ENCODE measurements around the gene NXPH2. TPM values are rescaled to one million over a fixed set of nuclear protein-coding genes. Genes with fewer than 3 reads are reported as not detected.
"Not testable (repeated sequence)": the region's sequence is repeated elsewhere in the genome, so short reads cannot be mapped to it uniquely, and the experiment has no call there.

The NXPH2 gene
- total RNA-seq, 1 donor from 2014 or later, result not detected

DNA sequence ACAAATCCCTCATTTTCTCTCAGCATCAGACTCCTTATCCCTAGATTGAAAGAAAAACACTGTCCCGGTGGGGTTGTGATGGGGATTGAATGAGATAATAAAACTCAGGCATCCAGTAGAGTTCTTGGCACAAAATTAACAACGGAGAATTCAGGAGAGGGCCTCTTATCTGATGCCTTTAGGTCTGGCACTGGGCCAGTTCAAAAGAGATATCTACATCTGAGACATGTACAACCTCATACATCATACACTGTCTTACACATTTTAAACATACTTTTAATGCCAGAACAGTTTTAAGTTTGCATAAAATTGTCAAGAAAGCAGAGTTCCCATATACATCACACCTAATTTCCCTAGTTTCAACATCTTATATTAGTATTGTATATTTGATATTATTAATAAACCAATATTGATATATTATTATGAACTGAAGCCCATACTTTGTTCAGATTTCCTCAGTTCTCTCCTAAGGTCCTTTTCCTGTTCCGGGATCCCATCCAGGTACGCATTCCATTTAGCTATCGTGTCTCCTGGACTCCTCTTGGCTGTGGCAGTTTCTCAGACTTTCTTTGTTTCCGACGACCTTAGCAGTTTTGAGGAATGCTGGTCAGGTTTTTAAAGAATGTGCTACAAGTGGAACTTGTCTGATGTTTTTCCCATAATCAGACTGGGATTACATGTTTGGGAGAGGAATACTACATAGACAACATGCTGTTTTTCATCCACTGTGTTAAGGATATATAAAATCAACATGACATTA, 27.8 kb downstream of the NXPH2 start:
- no peak for ATAC-seq

DNA sequence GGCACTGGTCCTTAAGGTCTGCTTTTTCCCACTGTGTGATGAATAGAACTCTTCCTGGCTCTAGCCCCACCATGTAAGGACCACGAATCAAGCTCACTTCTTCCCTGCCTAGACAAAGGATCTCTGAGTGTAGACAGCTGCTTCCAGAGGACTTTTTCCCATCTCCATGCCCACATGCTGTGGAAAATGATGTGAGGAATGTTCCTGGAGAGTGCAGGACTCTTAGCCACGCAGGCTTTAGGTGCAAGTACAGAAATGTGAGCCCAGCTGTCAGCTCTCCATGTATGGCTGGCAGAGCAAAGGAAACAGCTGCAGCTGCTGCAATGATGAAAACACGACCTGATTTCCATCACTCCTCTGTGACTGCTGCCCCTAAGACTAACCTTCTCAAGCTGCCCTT, 35.5 kb downstream of the NXPH2 start:
- ATAC-seq, result no peak

DNA sequence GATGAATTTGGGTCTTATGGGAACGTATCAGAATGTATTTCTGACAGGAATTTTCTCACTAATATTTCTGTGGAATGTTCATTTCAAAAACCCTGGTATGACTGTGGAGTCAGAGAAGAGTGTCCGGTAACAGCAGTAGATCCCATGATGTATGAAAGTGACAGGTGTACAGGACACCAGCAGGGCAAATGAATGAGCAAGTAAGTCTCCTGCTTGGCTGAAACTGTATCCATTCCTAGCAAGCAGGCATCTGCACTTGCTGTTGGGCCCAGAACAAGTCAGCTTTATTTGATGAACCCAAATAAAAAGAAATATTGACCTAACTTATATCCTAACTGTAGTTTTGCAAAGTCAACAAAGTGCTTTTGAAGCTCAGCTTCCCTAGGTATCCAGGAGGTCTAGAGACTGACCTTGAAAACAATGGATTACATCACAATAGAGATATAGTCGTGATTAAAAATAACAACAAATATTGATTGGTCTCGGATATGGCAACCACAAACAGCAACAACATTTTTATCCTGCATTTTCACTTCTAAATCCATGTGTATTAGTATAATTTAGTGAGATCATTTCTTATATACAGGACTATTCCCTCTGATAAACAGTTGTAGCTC, 37.6 kb downstream of the NXPH2 start:
- no peak for ATAC-seq

DNA sequence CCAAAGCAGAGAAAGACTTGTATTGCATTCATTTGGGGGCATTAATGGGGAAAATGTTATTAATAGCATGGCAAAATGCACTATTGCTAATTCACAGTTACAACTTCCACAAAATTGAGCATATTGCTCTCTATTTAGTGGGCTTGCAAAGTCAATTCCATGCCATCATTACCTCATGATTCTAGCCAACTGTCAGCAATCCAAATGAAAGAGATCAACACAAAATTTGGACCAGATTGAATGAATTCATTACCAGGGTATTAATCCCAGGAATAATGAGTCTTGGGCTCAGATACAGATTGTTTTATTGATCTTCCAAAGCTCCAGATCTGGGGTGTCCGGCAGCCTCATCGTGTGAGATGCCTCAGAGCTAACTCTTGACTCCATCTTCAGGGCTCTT, 38.3 kb downstream of the NXPH2 start:
- ATAC-seq, result no peak

DNA sequence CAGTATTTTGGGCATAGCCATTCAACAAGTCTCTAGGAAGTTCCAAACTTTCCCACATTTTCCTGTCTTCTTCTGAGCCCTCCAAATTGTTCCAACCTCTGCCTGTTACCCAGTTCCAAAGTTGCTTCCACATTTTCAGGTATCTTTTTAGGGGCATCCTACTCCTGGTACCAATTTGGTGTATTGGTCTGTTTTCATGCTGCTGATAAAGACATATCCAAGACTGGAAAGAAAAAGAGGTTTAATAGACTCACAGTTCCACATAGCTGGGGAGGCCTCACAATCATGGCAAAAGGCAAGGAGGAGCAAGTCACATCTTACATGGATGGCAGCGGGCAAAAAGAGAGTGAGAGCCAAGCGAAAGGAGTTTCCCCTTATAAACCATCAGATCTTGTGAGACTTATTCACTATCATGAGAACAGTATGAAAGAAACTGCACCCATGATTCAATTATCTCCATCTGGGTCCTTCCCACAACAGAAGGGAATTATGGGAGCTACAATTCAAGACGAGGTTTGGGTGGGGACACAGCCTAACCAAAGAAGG, 43.1 kb downstream of the NXPH2 start:
- ATAC-seq, result not testable (repeated sequence)

DNA sequence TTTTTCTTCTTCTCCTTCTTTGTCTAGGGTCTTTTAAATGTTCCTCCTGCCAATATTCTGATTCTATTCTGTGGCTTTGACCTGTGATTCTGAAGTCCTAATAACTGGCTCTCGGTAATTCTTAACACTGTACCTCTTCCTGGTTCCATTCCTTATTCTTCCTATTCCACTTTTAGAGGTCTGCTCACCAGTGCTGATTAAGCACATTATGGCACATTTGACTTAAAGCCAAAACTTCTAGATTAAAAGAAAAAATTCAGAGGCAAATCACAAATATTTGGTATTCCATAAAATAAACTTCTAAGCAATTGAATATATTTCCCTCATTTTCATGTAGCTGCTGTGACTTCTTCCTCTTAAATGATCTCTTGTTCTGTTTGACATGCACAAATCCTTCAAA, 47.5 kb downstream of the NXPH2 start:
- ATAC-seq, result no peak

DNA sequence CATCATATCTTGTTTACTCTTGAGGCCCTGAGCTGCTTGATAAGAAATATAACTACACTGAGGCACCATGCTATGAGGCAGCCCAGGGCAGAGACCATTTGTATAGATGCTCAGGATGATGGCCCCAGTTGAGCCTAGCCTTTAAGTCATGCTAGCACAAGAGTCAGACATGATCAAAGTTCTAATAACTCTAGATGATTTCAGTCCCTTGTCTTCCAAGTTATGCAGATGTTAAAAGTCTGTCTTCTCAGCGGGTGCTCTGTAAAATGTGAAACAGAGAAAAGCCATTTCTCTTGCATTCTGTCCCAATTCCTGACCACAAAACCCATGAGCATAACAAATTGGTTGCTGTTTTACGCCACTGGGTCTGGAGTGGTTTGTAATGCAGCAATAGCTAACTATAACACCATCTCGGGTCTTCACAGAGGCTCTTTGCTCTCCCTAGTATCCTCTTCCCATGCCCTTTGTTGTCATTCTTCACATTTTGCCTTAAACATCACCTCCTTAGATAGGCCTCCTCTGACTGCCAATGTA, 49.6 kb downstream of the NXPH2 start:
- ATAC-seq, result no peak

DNA sequence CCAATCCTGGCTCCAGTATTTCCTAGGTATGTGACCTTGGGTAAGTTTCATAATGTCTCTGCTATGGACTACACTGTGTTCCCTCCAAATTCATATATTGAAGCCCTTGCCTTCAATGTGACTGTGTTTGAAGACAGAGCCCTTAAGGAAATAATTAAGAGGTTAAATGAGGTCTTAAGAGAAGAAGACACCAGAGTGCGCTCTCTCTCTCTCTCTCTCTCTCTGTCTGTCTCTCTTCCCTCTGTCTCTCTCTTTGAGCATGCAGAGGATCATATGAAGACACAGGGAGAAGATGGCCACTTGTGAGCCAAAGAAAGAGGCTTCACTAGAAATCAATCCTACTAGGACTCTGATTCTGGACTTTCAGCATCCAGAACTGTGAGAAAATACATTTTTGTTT, 52.2 kb downstream of the NXPH2 start:
- no peak for ATAC-seq

DNA sequence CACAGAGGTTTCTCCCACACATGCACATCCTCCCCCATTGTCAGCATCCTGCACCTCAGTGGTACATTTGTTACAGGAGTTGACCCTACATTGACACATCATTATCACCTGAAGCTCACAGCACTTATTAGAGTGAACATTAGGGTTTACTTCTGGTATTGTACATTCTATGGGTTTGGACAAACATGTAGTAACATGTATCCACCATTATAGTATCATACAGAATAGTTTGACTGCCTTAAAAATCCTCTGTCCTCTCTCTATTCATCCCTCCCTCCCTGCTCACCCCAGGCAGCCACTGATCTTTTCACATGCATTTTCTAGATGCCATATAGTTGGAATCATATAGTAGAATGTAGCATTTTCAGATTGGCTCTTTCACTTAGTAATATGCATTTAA, 53.5 kb downstream of the NXPH2 start:
- ATAC-seq, result no peak

DNA sequence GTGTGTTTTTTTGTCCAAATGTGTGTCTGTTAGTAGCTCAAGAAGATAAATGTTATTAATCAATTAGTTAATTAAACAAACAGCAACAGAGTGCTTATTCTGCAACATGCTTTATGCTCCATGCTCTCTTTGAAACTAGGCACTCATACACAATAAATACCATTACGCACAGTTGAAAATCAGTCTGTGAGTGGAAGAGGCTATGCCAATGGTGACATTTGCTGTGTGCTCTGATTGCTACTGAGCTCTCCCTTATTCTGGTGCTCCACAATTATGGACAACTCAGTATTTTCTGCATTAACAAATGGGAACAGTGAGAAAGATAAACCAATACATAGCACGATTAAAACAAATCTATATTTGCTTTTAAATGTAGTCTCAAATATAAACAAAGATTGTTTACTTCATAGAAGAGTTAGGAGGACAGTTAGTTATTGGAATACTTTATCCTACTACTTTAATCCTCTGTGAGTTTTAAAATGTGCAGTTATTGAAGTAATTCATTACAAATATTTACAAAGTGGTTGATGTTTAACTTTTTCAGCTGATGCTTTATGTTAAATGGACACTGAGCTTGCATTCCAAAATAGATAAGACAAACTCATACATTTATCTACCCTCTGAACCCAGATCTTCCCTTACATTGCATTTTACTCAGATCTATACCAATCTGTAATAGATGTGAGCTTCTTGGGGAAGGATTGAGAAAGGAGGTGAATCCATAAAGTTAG, 55.3 kb downstream of the NXPH2 start:
- no peak for ATAC-seq

DNA sequence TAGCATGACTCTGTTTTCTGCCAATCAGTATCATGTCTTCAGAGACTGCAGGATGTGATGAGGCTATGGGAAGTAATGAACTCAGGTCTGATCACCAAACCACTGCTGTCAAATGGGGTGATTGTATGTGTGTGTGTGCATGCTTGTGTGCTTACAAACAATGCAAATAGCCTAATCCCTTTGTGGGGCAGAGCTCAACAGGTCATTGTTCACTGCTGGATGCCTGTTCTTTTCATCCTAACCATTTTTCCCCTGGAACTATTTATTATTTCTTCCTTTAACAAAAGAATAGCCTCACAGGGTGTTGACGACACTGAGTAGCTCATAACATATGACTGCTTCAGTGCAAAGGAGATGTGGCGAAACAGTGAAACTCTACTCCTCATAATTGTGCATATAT, 55.9 kb downstream of the NXPH2 start:
- ATAC-seq, result peak; percentile 32

DNA sequence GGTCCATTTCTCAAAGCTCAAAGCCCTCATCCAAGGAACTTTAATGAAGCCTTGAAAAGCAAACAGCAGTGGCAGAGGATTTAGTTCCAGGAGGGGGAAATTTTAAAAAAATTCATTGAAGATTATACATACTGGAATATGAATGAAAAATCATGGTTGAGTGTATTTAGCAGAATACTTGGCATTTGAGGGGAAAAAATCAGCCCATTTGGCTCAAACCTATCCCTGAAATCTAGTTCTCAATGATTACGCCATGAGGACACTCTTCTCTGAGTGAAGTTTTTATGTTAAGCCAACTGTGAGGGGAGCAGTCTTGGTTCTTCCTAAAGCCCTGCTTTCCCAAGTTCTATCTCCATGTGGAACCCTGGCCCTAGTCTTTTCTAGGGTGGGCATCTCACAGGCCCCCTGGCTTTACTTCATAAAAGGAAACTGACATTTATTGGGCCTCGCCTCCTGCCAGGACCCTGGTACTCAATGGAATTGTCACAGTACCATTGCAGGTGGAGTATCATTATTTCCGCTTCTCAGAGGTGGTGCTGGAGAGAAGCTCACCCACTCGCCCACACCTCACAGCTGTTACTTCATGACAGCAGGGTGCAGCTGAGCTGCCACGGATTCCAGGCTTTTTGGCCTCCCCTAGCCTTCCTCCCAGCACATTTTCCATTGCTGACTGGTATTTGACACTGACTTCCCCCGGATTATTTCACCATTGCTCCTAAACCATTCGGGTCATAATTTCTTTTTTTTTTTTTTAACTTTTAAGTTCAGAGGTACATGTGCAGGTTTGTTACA, 56.8 kb downstream of the NXPH2 start:
- no peak for ATAC-seq

DNA sequence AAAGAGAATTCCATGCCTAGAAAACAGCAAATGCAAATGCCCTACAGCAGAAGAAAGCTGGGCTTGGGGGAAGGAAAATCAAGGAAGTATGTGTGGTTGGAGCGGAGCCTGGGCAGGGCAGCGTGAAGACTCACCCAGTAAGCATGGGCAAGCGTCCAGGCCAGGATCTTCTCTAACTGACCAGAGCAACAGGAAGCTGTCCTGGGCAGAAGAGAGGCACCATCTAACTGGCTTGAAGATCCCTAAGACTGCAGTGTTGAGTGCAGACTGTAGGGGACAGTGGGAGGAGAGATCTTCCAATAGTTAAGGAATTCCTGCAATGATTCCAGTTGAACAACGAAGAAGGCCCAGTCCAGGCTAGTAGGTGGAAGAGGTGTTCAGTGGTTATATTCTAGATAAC, 57.9 kb downstream of the NXPH2 start:
- peak; percentile 28 for ATAC-seq

DNA sequence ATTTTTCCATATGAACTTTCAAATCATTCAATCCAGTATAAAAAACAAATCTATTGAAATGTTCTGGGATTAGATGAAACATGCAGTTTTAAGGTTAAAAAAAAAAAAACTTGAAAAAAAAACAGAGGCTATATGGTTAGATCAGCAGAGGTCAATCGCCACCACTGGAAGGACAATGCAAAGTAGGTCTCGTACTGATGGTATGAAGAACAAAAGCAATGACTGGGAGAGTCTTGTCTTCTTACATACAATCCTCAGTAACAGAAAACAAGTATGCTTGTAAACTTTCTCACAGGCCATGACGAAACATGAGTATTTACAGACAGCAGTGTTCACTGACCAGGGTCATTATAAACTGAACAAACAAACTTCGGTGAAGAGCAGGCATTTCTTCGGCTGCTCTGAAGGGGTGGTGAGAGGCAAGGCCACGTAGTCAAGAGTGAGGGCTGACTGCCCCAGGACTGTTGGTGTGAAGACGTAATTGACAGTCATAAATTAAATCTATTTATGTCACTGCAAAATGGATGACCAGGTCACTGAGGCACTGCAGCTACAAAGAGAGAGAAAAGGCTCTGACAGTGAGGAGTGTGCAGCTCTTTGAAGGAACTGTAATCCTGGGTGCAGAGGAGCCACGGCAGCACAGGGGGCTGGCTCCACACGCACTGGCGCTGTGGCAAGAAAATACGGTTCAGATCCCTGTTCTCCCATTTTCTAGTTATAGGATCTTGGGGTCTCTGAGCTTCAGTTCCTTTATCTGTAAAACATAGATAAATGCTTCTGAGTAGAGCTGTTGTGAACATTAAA, 60.0 kb downstream of the NXPH2 start:
- no peak for ATAC-seq

DNA sequence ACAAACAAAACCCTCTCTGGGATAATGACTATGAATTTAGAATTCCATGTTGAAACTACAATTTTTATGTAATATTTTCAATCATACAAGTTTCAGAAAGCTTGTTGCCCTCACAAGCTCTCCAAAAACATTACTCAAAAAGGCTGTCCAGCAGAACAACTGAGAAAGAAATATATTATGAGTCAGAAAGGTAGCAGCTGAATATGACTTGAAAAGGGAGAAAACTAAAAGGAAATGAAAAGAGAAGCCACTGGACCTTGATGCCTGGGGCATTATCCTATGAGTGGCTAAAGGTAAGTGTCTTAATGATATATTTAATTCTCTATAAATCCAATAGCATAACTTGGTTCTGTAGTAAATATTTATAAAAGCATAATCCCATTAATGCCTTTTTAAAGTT, 61.8 kb downstream of the NXPH2 start:
- no peak for ATAC-seq

DNA sequence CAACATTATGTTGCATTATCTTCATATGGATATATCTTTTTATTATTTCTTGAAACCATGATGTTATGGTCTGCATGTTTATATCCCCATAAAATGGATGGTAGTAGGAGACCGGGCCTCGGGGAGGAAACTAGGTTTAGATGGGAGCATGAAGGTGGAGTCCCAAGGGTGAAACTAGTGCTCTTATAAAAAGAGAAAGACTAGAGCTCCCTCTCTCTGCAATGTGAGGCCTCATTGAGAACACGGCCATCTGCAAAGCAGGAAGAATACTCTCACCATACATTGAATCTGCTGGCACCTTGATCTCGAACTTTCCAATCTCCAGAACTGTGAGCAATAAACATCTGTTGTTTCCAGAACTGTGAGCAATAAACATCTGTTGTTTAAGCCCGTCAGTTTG, 64.0 kb downstream of the NXPH2 start:
- ATAC-seq, result no peak

DNA sequence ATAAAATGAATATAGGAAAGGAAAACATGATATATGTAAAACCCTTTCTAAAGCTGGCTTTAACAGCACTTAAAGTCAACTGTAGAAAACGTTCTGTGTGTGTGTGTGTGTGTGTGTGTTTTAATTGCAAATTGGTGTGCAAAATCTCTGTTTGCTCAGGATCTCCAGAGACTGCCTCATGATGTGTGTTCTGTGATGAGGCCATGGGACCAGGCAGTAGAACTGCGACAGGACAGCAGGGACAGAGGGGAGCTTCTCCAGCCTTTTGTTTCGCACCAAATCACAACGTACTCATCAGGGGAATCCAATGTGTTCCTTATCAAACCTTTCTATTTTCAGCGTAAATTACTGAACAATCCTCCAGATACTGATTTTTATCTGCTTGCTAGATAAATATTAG, 66.7 kb downstream of the NXPH2 start:
- ATAC-seq, result no peak

DNA sequence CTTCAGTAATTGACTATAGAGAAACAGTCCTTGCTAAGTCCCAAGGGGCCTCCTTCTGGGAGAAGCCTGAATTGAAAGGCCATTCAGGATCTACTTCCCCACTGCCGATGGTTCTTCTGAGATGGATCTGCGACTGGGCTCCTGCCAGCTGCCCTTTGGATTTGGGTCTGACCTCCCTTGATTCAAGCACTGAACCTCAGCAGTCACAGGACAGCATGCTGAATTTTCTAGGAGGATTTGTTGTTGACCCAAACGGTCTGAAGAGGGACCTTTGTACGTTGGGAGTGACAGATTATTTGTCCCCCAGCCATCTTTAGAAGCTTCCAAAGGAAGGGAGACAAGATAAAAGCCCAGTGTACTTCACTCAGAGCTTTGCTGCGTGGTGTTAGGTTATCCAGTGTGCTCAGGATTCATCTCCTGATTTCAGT, 67.1 kb downstream of the NXPH2 start:
- no peak for ATAC-seq

DNA sequence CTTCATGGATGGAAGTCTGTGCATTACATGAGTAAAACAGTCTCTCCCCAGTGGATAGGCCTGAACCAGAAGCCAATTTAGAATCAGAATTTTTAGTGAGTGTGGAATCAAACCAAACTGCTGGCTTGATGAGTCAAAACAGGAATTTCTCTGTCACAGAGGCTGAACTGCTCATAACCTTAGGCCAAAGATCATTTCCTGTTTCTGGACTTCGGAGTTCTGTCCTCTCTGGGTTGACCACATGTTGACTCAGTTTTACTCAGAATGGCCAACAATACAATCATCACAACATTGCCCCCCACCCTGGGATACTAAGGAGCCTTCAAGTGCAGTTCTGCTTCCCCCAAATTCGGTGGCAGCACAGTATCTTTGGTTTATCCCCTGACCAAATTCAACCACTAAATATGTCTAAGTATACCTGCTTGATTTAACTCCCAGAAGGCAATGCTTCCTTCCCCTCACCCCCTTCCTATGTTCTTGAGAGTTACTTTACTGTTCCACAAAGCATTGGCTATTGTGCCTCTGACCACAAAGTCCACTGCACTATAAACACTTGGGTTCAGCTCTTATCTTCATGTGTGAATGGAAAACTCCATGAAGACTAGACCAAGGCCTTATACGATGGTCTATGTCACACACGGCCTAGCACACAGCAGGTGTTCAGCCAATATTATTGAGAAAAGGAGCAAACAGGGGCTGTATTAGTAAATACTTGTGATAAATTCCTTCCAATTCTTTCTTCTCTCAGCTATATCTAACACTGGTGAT, 67.8 kb downstream of the NXPH2 start:
- peak; percentile 42 for ATAC-seq

DNA sequence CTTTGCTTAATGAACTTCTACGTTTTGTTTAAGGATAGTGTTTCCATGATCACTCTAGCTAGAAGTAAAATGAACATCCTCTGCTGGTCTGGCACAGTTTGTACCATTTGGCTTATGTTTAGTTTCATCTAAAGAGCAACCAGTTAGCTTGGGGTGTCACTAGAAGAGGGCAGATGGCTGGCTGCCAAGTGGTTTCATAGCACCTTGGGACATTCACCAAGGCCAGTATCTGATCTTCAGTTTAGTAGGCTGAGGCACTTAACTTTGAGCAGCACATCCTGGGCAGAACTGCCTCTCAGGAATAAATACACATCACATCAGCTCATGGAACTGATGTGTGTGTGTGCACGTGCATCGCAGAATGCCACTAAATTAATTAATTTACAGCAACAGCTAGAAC, 68.4 kb downstream of the NXPH2 start:
- no peak for ATAC-seq

Data from esophagus mucosa (tissue), 1 donor.